Activated gamma-delta T cell (primary cell): ENCODE data around the gene CKAP4.
"Not testable (repeated sequence)": the region's sequence is repeated elsewhere in the genome, so short reads cannot be mapped to it uniquely, and the experiment has no call there.

Experiments
- DNase-seq: peaks from one replicate; lab custom pipeline; 2025; lab: John Stamatoyannopoulos, UW
- total RNA-seq, 2 donors: gene quantifications; one replicate each; lab custom pipeline; 2026; lab: John Stamatoyannopoulos, UW

CKAP4 gene
- total RNA-seq = 10.2 to 18.8 reads per million in 2 donors

GRCh38 chr12:106247674-106248311 lies at the start of gene CKAP4:
CKAP4 (minus strand) TSS chr12:106248020; CDS start chr12:106247851, 169 bp downstream.
- DNase-seq = peak; percentile 61

- no peak for DNase-seq
Observed at GRCh38 chr12:106297075-106297474, 49.3 kb upstream of the CKAP4 start.

- DNase-seq = no peak
Observed at GRCh38 chr12:106296179-106296877, 48.5 kb upstream of the CKAP4 start.

- no peak for DNase-seq
Observed at GRCh38 chr12:106292339-106292738, 44.5 kb upstream of the CKAP4 start.

GRCh38 chr12:106291342-106291741 lies 43.5 kb upstream of the CKAP4 start:
- no peak for DNase-seq

- no peak for DNase-seq
Observed at GRCh38 chr12:106290666-106291065, 42.8 kb upstream of the CKAP4 start.

GRCh38 chr12:106289196-106289681 lies 41.4 kb upstream of the CKAP4 start:
- no peak for DNase-seq

- no peak for DNase-seq
Observed at GRCh38 chr12:106288494-106289195, 40.8 kb upstream of the CKAP4 start.

GRCh38 chr12:106288101-106288493 lies 40.3 kb upstream of the CKAP4 start:
- DNase-seq = no peak

- DNase-seq = no peak
Observed at GRCh38 chr12:106287364-106287763, 39.5 kb upstream of the CKAP4 start.

- not testable (repeated sequence) for DNase-seq
Observed at GRCh38 chr12:106286576-106287162, 38.8 kb upstream of the CKAP4 start.

- no peak for DNase-seq
Observed at GRCh38 chr12:106285982-106286381, 38.2 kb upstream of the CKAP4 start.

GRCh38 chr12:106284358-106285105 lies 36.7 kb upstream of the CKAP4 start:
- no peak for DNase-seq

GRCh38 chr12:106282457-106283097 lies 34.8 kb upstream of the CKAP4 start:
- no peak for DNase-seq

GRCh38 chr12:106281804-106282203 lies 34.0 kb upstream of the CKAP4 start:
- no peak for DNase-seq

GRCh38 chr12:106281056-106281782 lies 33.4 kb upstream of the CKAP4 start:
- DNase-seq = no peak

GRCh38 chr12:106280106-106280505 lies 32.3 kb upstream of the CKAP4 start:
- DNase-seq = no peak

- no peak for DNase-seq
Observed at GRCh38 chr12:106276032-106276740, 28.4 kb upstream of the CKAP4 start.

- DNase-seq = no peak
Observed at GRCh38 chr12:106275458-106275857, 27.6 kb upstream of the CKAP4 start.
